ENCODE results near the gene IRF2BP2. TPM values are rescaled to one million over a fixed set of nuclear protein-coding genes. Genes with fewer than 3 reads are reported as not detected.

Gene IRF2BP2
- total and polyA plus RNA-seq, 2 of the 13 experiments (the other 11 are each of a cell fraction or from before 2014, with no cell fraction given), result 140 to 147 TPM

- TF ChIP-seq PAXIP1 (CRISPR knock-in tag; conservative IDR thresholded peaks at IDR 0.05) (peak; percentile 89), SP140L (CRISPR knock-in tag; IDR thresholded peaks at IDR 0.05; ENCODE audit: borderline replicate concordance) (no peak), HMGXB3 (CRISPR knock-in tag; IDR thresholded peaks at IDR 0.05; ENCODE audit: borderline replicate concordance) (no peak), ZNF543 (CRISPR knock-in tag; IDR thresholded peaks at IDR 0.05) (no peak), ELF3 (CRISPR knock-in tag; IDR thresholded peaks at IDR 0.05) (0 out of 2 replicates have a peak, but pooled peaks have one; percentile 33), SP2 (CRISPR knock-in tag; IDR thresholded peaks at IDR 0.05) (no peak), HOXA9 (CRISPR knock-in tag; IDR thresholded peaks at IDR 0.05; ENCODE audit: borderline replicate concordance) (no peak), ZMYM3 (CRISPR knock-in tag; IDR thresholded peaks at IDR 0.05) (no peak), TERF1 (CRISPR knock-in tag; IDR thresholded peaks at IDR 0.05) (no peak), SP4 (CRISPR knock-in tag; IDR thresholded peaks at IDR 0.05) (no peak), ZNF567 (CRISPR knock-in tag; IDR thresholded peaks at IDR 0.05; ENCODE audit: borderline replicate concordance) (no peak), GABPA (IDR thresholded peaks at IDR 0.05; ENCODE audit: low read depth, low read length) (no peak), GABPA (CRISPR knock-in tag; IDR thresholded peaks at IDR 0.05; ENCODE audit: low read depth) (peak; percentile 28; the same call in 1 of the 2 replicates), NFE2L2 (IDR thresholded peaks at IDR 0.05; ENCODE audit: low read length) (no peak), ZSCAN29 (CRISPR knock-in tag; conservative IDR thresholded peaks at IDR 0.05) (no peak), SIN3A (IDR thresholded peaks at IDR 0.05; ENCODE audit: borderline replicate concordance, low read depth, low read length) (no peak), PRMT3 (CRISPR knock-in tag; IDR thresholded peaks at IDR 0.05; ENCODE audit: borderline replicate concordance, low read depth) (0 out of 2 replicates have a peak, but pooled peaks have one; percentile 1), HNF4A (CRISPR knock-in tag; IDR thresholded peaks at IDR 0.05) (peak; percentile 98), ZNF616 (CRISPR knock-in tag; IDR thresholded peaks at IDR 0.05; ENCODE audit: low read depth) (no peak), GATAD2A (CRISPR knock-in tag; IDR thresholded peaks at IDR 0.05) (peak; percentile 90), SKI (IDR thresholded peaks at IDR 0.05; ENCODE audit: partially characterized antibody) (peak; percentile 7), ZNF343 (CRISPR knock-in tag; IDR thresholded peaks at IDR 0.05) (no peak)
Measured at GRCh38 chr1:234600418-234601281, 9.3 kb downstream of the IRF2BP2 start (continued).

All from HepG2 (cell line).